A549 (cell line): ENCODE data around the gene MMP27. TPM values are rescaled to one million over a fixed set of nuclear protein-coding genes. Genes with fewer than 3 reads are reported as not detected.

Source experiments
- ATAC-seq, 2 experiments: fragments of 200-7000 bp in 1 of 2; fragments of >200 bp in 1 of 2; cut with Nextera tagmentation in 1 of 2; cut with Tn5 transposase in 1 of 2; 3 replicates each; pipeline versions ENCODE4 v1.8.0 to v1.9.1; 2018 to 2020; ENCODE audit warnings: mild to moderate bottlenecking in 1 of 2, moderate library complexity in 1 of 2
- CTCF ChIA-PET: fragments of 300-600 bp; sonication (Branson Sonifier 250); formaldehyde crosslinking; extraction: SDS; loops from one replicate; lab custom pipeline; 2021; ENCODE audit warnings: antibody characterized with exemption, inconsistent platforms; lab: Yijun Ruan, JAX
- POLR2A ChIA-PET: fragments of 350-600 bp; formaldehyde crosslinking; extraction: SDS; loops from one replicate; lab custom pipeline; 2021; ENCODE audit warnings: antibody characterized with exemption, inconsistent platforms; lab: Yijun Ruan, JAX
- DNase-seq, 2 experiments: peaks; one replicate each; pipeline versions ENCODE4 v3.0.0 to v3.0.0-alpha.2; 2011 to 2016; ENCODE audit warnings: low read depth in 1 of 2, low spot score in 1 of 2
- FAIRE-seq: peaks from 2 replicates; lab custom pipeline; 2011; peaks lifted over from hg19 to GRCh38; lab: Jason Lieb, UNC
- H3K27ac ChIP-seq, 2 experiments: fragments of >200 bp; sonication (Bioruptor Twin); formaldehyde crosslinking; 3 replicates each; pipeline ENCODE4 v1.5.1; 2016 to 2017
- H3K4me1 ChIP-seq: fragments of >200 bp; sonication (Bioruptor Twin); formaldehyde crosslinking; 3 replicates; pipeline ENCODE4 v1.6.1; 2016
- H3K4me2 ChIP-seq: fragments of >200 bp; sonication (Bioruptor Twin); formaldehyde crosslinking; 3 replicates; pipeline ENCODE4 v1.6.1; 2016
- H3K4me3 ChIP-seq: fragments of >200 bp; sonication (Bioruptor Twin); formaldehyde crosslinking; 3 replicates; pipeline ENCODE4 v1.5.1; 2016
- H3K9me3 ChIP-seq: fragments of >200 bp; sonication (Bioruptor Twin); formaldehyde crosslinking; 3 replicates; pipeline ENCODE4 v1.6.1; 2016
- CBX8 ChIP-seq: fragments of 200-600 bp; sonication (generic); IDR thresholded peaks from 2 replicates; pipeline ENCODE4 v1.6.1; 2016
- EHF ChIP-seq: fragments of 250-450 bp; sonication (Bioruptor Pico); IDR thresholded peaks from 2 replicates; pipeline ENCODE4 v1.5.0; 2020; ENCODE audit warnings: mild to moderate bottlenecking
- EHMT2 ChIP-seq: fragments of 200-600 bp; sonication (generic); IDR thresholded peaks from 2 replicates; pipeline ENCODE4 v1.6.1; 2016; ENCODE audit warnings: antibody characterized with exemption, low read depth, mild to moderate bottlenecking, moderate library complexity
- ESRRA ChIP-seq: fragments of 150-350 bp; IDR thresholded peaks from 2 replicates; pipeline ENCODE4 v1.6.1; 2014; ENCODE audit warnings: mild to moderate bottlenecking, low read length, borderline replicate concordance
- FOSL2 ChIP-seq, 2 experiments: fragments of 450-650 bp in 1 of 2; fragments of >200 bp in 1 of 2; sonication (Bioruptor Twin) in 1 of 2; formaldehyde crosslinking; IDR thresholded peaks; 2 replicates each; pipeline versions ENCODE4 v1.5.0 to v1.6.1; 2016 to 2020; ENCODE audit warnings: mild to moderate bottlenecking in 1 of 2, moderate library complexity in 1 of 2
- FOXS1 ChIP-seq: fragments of 250-450 bp; sonication (Bioruptor Pico); IDR thresholded peaks from 2 replicates; pipeline ENCODE4 v1.5.0; 2020; ENCODE audit warnings: mild to moderate bottlenecking, moderate library complexity
- HOXA7 ChIP-seq: fragments of 250-450 bp; sonication (Bioruptor Pico); IDR thresholded peaks from 2 replicates; pipeline ENCODE4 v1.5.0; 2020; ENCODE audit warnings: mild to moderate bottlenecking, moderate library complexity
- HOXB13 ChIP-seq: fragments of 250-450 bp; sonication (Bioruptor Pico); IDR thresholded peaks from 2 replicates; pipeline ENCODE4 v1.5.0; 2020; ENCODE audit warnings: low read depth, mild to moderate bottlenecking, moderate library complexity
- KDM5A ChIP-seq: fragments of 200-600 bp; sonication (generic); IDR thresholded peaks from 2 replicates; pipeline ENCODE4 v1.6.1; 2016; ENCODE audit warnings: antibody characterized with exemption, mild to moderate bottlenecking
- MYC ChIP-seq: IDR thresholded peaks from 2 replicates; pipeline ENCODE4 v1.6.1; 2012; ENCODE audit warnings: mild to moderate bottlenecking, inconsistent platforms, low read length, improper control_type of control experiment, borderline replicate concordance
- NFE2L2 ChIP-seq: fragments of 150-350 bp; conservative IDR thresholded peaks from 2 replicates; pipeline ENCODE4 v1.6.1; 2014; ENCODE audit warnings: low read length
- NPAS2 ChIP-seq: fragments of 250-450 bp; sonication (Bioruptor Pico); IDR thresholded peaks from 2 replicates; pipeline ENCODE4 v1.8.0; 2022; ENCODE audit warnings: mild to moderate bottlenecking, moderate library complexity, borderline replicate concordance
- NR3C1 ChIP-seq: fragments of >200 bp; sonication (Bioruptor Twin); formaldehyde crosslinking; IDR thresholded peaks from 3 replicates; pipeline ENCODE4 v1.6.1; 2017
- POLR2AphosphoS2 ChIP-seq: conservative IDR thresholded peaks from 2 replicates; pipeline ENCODE4 v1.6.1; 2012; ENCODE audit warnings: low read length, improper control_type of control experiment, inconsistent platforms
- RARB ChIP-seq: fragments of 250-450 bp; sonication (Bioruptor Pico); IDR thresholded peaks from 2 replicates; pipeline ENCODE4 v1.8.0; 2021; ENCODE audit warnings: mild to moderate bottlenecking, moderate library complexity
- RFX5 ChIP-seq: fragments of 450-650 bp; IDR thresholded peaks from 2 replicates; pipeline ENCODE4 v1.7.1; 2014; ENCODE audit warnings: antibody characterized with exemption, mild to moderate bottlenecking, moderate library complexity
- RNF2 ChIP-seq: fragments of 200-600 bp; sonication (generic); IDR thresholded peaks from 2 replicates; pipeline ENCODE4 v1.6.1; 2016; ENCODE audit warnings: low read depth, mild to moderate bottlenecking, antibody characterized with exemption, moderate library complexity, borderline replicate concordance
- WGBS: methylation state at CpG from one replicate; pipeline ENCODE4 v1.1.6; 2017; ENCODE audit errors: missing lambda C conversion rate; 5-methylcytosine and 5-hydroxymethylcytosine counted together
- polyA minus RNA-seq: library from RNA; depleted of rRNA, polyadenylated mRNA; stranded (reverse); fragments of >200 nt; gene quantifications from 2 replicates; pipeline ENCODE4 v1.2.3, GENCODE V29; 2011; rRNA and poly(A)+ RNA removed
- polyA plus RNA-seq, 4 experiments: library from polyadenylated mRNA; depleted of rRNA in 3 of 4; stranded (reverse); fragments of >200 nt; fragmentation: RNase III in 1 of 4; extraction: RNeasy Plus Mini Kit Qiagen cat#74134 plus additional on column Dnase treatment in 1 of 4; gene quantifications; 2 replicates in 3 of 4; 3 replicates in 1 of 4; pipeline ENCODE4 v1.2.3, GENCODE V29; 2011 to 2017
- TF ChIP-seq, protein P1 (sequence below): fragments of 250-450 bp; sonication (Bioruptor Pico); IDR thresholded peaks from 2 replicates; pipeline ENCODE4 v1.5.0; 2021; ENCODE audit warnings: mild to moderate bottlenecking, moderate library complexity, borderline replicate concordance
- TF ChIP-seq, protein P2 (sequence below): IDR thresholded peaks from 2 replicates; pipeline ENCODE4 v1.6.1; 2012
- TF ChIP-seq, protein P3 (sequence below): fragments of 250-450 bp; sonication (Bioruptor Pico); IDR thresholded peaks from 2 replicates; pipeline ENCODE4 v1.5.0; 2020; ENCODE audit warnings: low read depth, mild to moderate bottlenecking, moderate library complexity
- TF ChIP-seq, protein P4 (sequence below): fragments of >200 bp; sonication (Bioruptor Twin); formaldehyde crosslinking; IDR thresholded peaks from 3 replicates; pipeline ENCODE4 v1.6.1; 2016
- TF ChIP-seq, protein P5 (sequence below): fragments of >200 bp; sonication (Bioruptor Twin); formaldehyde crosslinking; IDR thresholded peaks from 2 replicates; pipeline ENCODE4 v1.6.1; 2016
- TF ChIP-seq, protein P6 (sequence below): IDR thresholded peaks from 2 replicates; pipeline ENCODE4 v1.6.1; 2012; ENCODE audit warnings: low read depth, borderline replicate concordance
- TF ChIP-seq, protein P7 (sequence below): fragments of 150-350 bp; IDR thresholded peaks from 2 replicates; pipeline ENCODE4 v1.6.1; 2014; ENCODE audit warnings: low read depth, mild to moderate bottlenecking, low read length

MMP27 gene, protein sequence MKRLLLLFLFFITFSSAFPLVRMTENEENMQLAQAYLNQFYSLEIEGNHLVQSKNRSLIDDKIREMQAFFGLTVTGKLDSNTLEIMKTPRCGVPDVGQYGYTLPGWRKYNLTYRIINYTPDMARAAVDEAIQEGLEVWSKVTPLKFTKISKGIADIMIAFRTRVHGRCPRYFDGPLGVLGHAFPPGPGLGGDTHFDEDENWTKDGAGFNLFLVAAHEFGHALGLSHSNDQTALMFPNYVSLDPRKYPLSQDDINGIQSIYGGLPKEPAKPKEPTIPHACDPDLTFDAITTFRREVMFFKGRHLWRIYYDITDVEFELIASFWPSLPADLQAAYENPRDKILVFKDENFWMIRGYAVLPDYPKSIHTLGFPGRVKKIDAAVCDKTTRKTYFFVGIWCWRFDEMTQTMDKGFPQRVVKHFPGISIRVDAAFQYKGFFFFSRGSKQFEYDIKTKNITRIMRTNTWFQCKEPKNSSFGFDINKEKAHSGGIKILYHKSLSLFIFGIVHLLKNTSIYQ
- polyA plus RNA-seq (2011; rRNA removed) (not detected in 2 replicates), polyA plus RNA-seq (2017; fragmentation: RNase III; extraction: RNeasy Plus Mini Kit Qiagen cat#74134 plus additional on column Dnase treatment) (not detected in 3 replicates), polyA minus RNA-seq (not detected in 2 replicates)
- polyA plus RNA-seq (2012; cell fraction: cytosol; rRNA removed) = not detected in 2 replicates
- not detected in 2 replicates for polyA plus RNA-seq (2012; cell fraction: nucleus; rRNA removed)

DNA sequence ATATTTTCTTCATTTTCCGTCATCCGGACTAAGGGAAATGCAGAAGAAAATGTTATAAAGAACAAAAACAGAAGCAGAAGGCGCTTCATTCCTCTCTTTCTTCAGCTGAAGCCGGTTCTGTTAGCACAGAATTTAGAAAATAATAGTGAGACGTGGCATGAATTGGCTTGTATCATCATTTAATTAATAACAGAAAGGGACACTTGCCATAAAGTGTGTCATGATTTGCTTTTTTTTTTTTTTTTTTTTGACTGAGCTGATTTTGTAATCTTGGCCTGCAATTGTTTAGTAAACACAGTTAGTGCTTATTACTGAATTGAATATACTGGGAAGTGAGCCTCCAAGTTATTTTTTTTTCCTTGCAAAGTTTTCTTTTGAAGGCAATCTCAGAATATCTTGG is at the start of gene MMP27:
Gene MMP27, minus strand, starts transcription at position 144 of the 400 bp plus-strand sequence. Its CDS starts 55 bp downstream, at position 89.
- TF ChIP-seq, protein P1, sequence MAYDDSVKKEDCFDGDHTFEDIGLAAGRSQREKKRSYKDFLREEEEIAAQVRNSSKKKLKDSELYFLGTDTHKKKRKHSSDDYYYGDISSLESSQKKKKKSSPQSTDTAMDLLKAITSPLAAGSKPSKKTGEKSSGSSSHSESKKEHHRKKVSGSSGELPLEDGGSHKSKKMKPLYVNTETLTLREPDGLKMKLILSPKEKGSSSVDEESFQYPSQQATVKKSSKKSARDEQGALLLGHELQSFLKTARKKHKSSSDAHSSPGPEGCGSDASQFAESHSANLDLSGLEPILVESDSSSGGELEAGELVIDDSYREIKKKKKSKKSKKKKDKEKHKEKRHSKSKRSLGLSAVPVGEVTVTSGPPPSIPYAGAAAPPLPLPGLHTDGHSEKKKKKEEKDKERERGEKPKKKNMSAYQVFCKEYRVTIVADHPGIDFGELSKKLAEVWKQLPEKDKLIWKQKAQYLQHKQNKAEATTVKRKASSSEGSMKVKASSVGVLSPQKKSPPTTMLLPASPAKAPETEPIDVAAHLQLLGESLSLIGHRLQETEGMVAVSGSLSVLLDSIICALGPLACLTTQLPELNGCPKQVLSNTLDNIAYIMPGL (CRISPR knock-in tag) = no peak
- TF ChIP-seq HOXA7 (CRISPR knock-in tag) = no peak
- TF ChIP-seq POLR2AphosphoS2 = no peak
- TF ChIP-seq ESRRA = no peak
- no peak for TF ChIP-seq NFE2L2
- no peak for TF ChIP-seq RFX5
- no peak for TF ChIP-seq EHMT2
- TF ChIP-seq KDM5A = no peak
- no peak for TF ChIP-seq EHF (CRISPR knock-in tag)
- no peak for TF ChIP-seq NPAS2
- TF ChIP-seq MYC = no peak
- Histone ChIP-seq H3K27ac (no peak within 1 kb of the TSS), H3K4me2 (no peak within 1 kb of the TSS), H3K4me1 (no peaks in the 10 kb centered on the region), H3K4me3 (no peak within 1 kb of the TSS), H3K9me3 (no peaks in the 10 kb centered on the region)
- WGBS = 69% methylated on average over 5 of the region's 5 CpGs
- ChIA-PET POLR2A (no interaction called here), CTCF (no interaction called here)
- FAIRE-seq (no peak), ATAC-seq (no peak), DNase-seq (no peak)

DNA sequence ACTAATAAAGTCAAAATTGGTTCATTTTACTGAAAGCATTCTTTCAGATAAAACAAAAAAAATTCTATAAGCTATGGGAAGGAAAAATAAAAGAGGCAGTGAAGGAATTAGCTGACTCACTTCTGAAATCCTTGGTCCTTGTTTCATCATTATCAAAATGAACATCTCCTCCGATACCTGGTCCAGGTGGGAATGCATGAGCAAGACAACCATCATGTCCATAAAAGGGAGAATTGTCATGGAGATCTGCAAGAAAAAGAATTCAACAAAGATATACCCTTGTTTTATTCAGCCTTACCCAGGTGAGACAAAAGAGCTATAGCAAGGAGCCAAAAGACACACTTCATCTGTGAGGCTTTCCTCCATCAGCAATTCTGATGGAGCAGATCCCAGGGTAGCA is 47.7 kb upstream of the MMP27 start:
- Histone ChIP-seq H3K4me2 (no peak overlapping the region), H3K27ac (no peak overlapping the region), H3K4me3 (no peak overlapping the region)
- CTCF ChIA-PET = interaction anchor here (0.8 kb wide), 1 partner anchor 18 kb away, joined by 3 read pairs; no protein-coding TSS in a partner anchor
- no peak for FAIRE-seq
- TF ChIP-seq, protein P2, sequence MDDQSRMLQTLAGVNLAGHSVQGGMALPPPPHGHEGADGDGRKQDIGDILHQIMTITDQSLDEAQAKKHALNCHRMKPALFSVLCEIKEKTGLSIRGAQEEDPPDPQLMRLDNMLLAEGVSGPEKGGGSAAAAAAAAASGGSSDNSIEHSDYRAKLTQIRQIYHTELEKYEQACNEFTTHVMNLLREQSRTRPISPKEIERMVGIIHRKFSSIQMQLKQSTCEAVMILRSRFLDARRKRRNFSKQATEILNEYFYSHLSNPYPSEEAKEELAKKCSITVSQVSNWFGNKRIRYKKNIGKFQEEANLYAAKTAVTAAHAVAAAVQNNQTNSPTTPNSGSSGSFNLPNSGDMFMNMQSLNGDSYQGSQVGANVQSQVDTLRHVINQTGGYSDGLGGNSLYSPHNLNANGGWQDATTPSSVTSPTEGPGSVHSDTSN = no peak
- TF ChIP-seq, protein P3, sequence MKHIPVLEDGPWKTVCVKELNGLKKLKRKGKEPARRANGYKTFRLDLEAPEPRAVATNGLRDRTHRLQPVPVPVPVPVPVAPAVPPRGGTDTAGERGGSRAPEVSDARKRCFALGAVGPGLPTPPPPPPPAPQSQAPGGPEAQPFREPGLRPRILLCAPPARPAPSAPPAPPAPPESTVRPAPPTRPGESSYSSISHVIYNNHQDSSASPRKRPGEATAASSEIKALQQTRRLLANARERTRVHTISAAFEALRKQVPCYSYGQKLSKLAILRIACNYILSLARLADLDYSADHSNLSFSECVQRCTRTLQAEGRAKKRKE (CRISPR knock-in tag) = no peak
- TF ChIP-seq, protein P4, sequence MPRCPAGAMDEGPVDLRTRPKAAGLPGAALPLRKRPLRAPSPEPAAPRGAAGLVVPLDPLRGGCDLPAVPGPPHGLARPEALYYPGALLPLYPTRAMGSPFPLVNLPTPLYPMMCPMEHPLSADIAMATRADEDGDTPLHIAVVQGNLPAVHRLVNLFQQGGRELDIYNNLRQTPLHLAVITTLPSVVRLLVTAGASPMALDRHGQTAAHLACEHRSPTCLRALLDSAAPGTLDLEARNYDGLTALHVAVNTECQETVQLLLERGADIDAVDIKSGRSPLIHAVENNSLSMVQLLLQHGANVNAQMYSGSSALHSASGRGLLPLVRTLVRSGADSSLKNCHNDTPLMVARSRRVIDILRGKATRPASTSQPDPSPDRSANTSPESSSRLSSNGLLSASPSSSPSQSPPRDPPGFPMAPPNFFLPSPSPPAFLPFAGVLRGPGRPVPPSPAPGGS = no peak
- TF ChIP-seq, protein P5, sequence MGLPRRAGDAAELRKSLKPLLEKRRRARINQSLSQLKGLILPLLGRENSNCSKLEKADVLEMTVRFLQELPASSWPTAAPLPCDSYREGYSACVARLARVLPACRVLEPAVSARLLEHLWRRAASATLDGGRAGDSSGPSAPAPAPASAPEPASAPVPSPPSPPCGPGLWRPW = no peak
- no peak for TF ChIP-seq FOXS1 (CRISPR knock-in tag)
- TF ChIP-seq NPAS2 = no peak
- TF ChIP-seq NR3C1 = no peak
- TF ChIP-seq EHMT2 = no peak
- TF ChIP-seq HOXB13 (CRISPR knock-in tag) = no peak
- TF ChIP-seq, protein P6, sequence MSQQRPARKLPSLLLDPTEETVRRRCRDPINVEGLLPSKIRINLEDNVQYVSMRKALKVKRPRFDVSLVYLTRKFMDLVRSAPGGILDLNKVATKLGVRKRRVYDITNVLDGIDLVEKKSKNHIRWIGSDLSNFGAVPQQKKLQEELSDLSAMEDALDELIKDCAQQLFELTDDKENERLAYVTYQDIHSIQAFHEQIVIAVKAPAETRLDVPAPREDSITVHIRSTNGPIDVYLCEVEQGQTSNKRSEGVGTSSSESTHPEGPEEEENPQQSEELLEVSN = no peak
- TF ChIP-seq RARB (CRISPR knock-in tag) = no peak
- TF ChIP-seq CBX8 = no peak
- TF ChIP-seq RNF2 = no peak
- no peak for TF ChIP-seq FOSL2 (IDR thresholded peaks at IDR 0.05)
- no peak for TF ChIP-seq FOSL2 (CRISPR knock-in tag; IDR thresholded peaks at IDR 0.05)
- TF ChIP-seq, protein P7, sequence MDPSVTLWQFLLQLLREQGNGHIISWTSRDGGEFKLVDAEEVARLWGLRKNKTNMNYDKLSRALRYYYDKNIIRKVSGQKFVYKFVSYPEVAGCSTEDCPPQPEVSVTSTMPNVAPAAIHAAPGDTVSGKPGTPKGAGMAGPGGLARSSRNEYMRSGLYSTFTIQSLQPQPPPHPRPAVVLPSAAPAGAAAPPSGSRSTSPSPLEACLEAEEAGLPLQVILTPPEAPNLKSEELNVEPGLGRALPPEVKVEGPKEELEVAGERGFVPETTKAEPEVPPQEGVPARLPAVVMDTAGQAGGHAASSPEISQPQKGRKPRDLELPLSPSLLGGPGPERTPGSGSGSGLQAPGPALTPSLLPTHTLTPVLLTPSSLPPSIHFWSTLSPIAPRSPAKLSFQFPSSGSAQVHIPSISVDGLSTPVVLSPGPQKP = no peak
- TF ChIP-seq, all 56 proteins: peak for 0
- ATAC-seq (no peak), DNase-seq (no peak)
- WGBS = 100% methylated on average over 1 of the region's 1 CpG
- POLR2A ChIA-PET = no interaction called here
- Histone ChIP-seq H3K9me3 (peaks cover 1% of the 10 kb centered on the region; the same call in 1 of the 3 replicates), H3K4me1 (peaks cover 8% of the 10 kb centered on the region)
